Spleen (tissue), 11 donors: Measurements from ENCODE around the gene PDK2. TPM values are rescaled to one million over a fixed set of nuclear protein-coding genes. Genes with fewer than 3 reads are reported as not detected.

ENCODE experiments used
- DNase-seq: peaks from one replicate; pipeline ENCODE4 v3.0.0-alpha.2; 2020
- H3K27ac ChIP-seq, 8 donors: fragments of 200-600 bp; sonication (generic) in 7 of 8; 1 replicate in 4 of 8; 2 replicates in 4 of 8; pipeline versions ENCODE4 v1.5.0 to v1.8.0; 2016 to 2021; ENCODE audit warnings: inconsistent platforms in 4 of 8, mild to moderate bottlenecking in 4 of 8, moderate library complexity in 1 of 8
- H3K27me3 ChIP-seq, 7 donors: fragments of 200-600 bp; sonication (generic) in 6 of 7; replicated peaks in 1 of 7; 1 replicate in 4 of 7; 2 replicates in 3 of 7; pipeline versions ENCODE4 v1.5.0 to v1.8.0; 2016 to 2021; ENCODE audit warnings: inconsistent platforms in 3 of 7, mild to moderate bottlenecking in 1 of 7
- H3K36me3 ChIP-seq, 6 donors: fragments of 200-600 bp; sonication (generic) in 5 of 6; 1 replicate in 4 of 6; 2 replicates in 2 of 6; pipeline versions ENCODE4 v1.5.0 to v1.8.0; 2016 to 2021; ENCODE audit warnings: inconsistent platforms in 2 of 6
- H3K4me1 ChIP-seq, 6 donors: fragments of 200-600 bp; sonication (generic) in 5 of 6; 1 replicate in 3 of 6; 2 replicates in 3 of 6; pipeline versions ENCODE4 v1.5.0 to v1.8.0; 2016 to 2021; ENCODE audit warnings: inconsistent platforms in 3 of 6
- H3K4me3 ChIP-seq, 8 donors: fragments of 200-600 bp; sonication (generic) in 7 of 8; 1 replicate in 4 of 8; 2 replicates in 4 of 8; pipeline versions ENCODE4 v1.5.0 to v1.8.0; 2016 to 2021; ENCODE audit warnings: inconsistent platforms in 4 of 8, mild to moderate bottlenecking in 4 of 8, moderate library complexity in 2 of 8
- H3K9me3 ChIP-seq, 8 donors: fragments of 200-600 bp; sonication (generic) in 7 of 8; 1 replicate in 4 of 8; 2 replicates in 4 of 8; pipeline versions ENCODE4 v1.5.0 to v1.8.0; 2016 to 2021; ENCODE audit warnings: inconsistent platforms in 4 of 8
- CTCF ChIP-seq, 11 experiments: fragments of 200-600 bp in 7 of 11; fragments of 450-650 bp in 4 of 11; sonication (generic) in 4 of 11; IDR thresholded peaks in 8 of 11; conservative IDR thresholded peaks in 3 of 11; 1 replicate in 7 of 11; 2 replicates in 4 of 11; pipeline versions ENCODE4 v1.4.0 to v1.8.0; 2016 to 2021; ENCODE audit warnings: antibody characterized with exemption in 11 of 11, inconsistent platforms in 4 of 11, mild to moderate bottlenecking in 1 of 11
- POLR2A ChIP-seq, 3 donors: fragments of 450-650 bp; IDR thresholded peaks; one replicate each; pipeline ENCODE4 v1.5.1; 2017; ENCODE audit warnings: antibody characterized with exemption in 3 of 3, mild to moderate bottlenecking in 1 of 3
- POLR2AphosphoS5 ChIP-seq, 3 donors: sonication (generic); formaldehyde crosslinking; IDR thresholded peaks; one replicate each; pipeline ENCODE4 v1.5.1; 2017; ENCODE audit warnings: antibody characterized with exemption in 3 of 3
- WGBS, 5 donors: extraction: QIAGEN DNeasy Blood & Tissue Kit in 3 of 5; methylation state at CpG; one replicate each; pipeline versions ENCODE4 v1.1.5 to v1.1.7; 2013 to 2018; 5-methylcytosine and 5-hydroxymethylcytosine counted together
- intact Hi-C: fragments of 100-400 bp; cut with DNase I; formaldehyde crosslinking; loops from one replicate; pipeline ENCODE4 v1.15.0; 2023; ENCODE audit warnings: low total_unique reads
- polyA plus RNA-seq, 3 donors: library from polyadenylated mRNA; stranded (reverse); fragments of 200-250 nt; gene quantifications; one replicate each; pipeline ENCODE4 v1.2.1, GENCODE V29; 2013
- total RNA-seq, 7 donors: library from RNA; depleted of rRNA in 3 of 7; stranded (reverse); fragments of >200 nt in 3 of 7; fragmentation: NEBNext Ultra II Directional in 4 of 7; extraction: Animal tissue kit (Norgen Biotek cat#: 25700) in 4 of 7; gene quantifications; one replicate each; pipeline versions ENCODE4 v1.1.0 to v1.2.1, GENCODE V29; 2016 to 2021
- donor health status: healthy with polysubstance abuse.
- donor health status: DM: no; HTN: no; CAD: no; lungs with moderate emphysema.
- donor health status: DM: no; HTN: no; CAD: no.
- donor health status: Bipolar disorder and iron deficiency.
- donor health status: healthy.
- donor health status: DM: no; HTN: no; CAD: no.
- donor health status: DM: yes; HTN: yes; CAD: no.

PDK2 gene
- total and polyA plus RNA-seq, 10 donors = 8.7 to 41.5 (median 24.3) TPM

GRCh38 chr17:50157891-50158290 is 62.7 kb downstream of the PDK2 start:
- DNase-seq = no peak
- Histone ChIP-seq H3K27ac (peak overlapping the region in 2 of 8 donors; percentile 0 to 41), H3K4me3 (no peak overlapping the region), H3K27me3 (peaks cover 0 to 3% (median 0%) of the 10 kb centered on the region in 7 donors), H3K36me3 (no peaks in the 10 kb centered on the region), H3K4me1 (peaks cover 28 to 66% (median 44%) of the 10 kb centered on the region in 6 donors), H3K9me3 (no peaks in the 10 kb centered on the region)
- intact Hi-C loops = no loop called here
- no peak for TF ChIP-seq POLR2AphosphoS5 (IDR thresholded peaks at IDR 0.05)
- no peak for TF ChIP-seq POLR2A (IDR thresholded peaks at IDR 0.05)
- 52 to 65% (median 59%) methylated on average over 4 of the region's 4 CpGs for WGBS, 5 donors

- Histone ChIP-seq H3K4me3 (peak overlapping the region; percentile 37 to 70 (median 54)), H3K9me3 (no peaks in the 10 kb centered on the region), H3K27me3 (peaks cover 0 to 3% (median 0%) of the 10 kb centered on the region in 7 donors), H3K27ac (peak overlapping the region in 7 of 8 donors; percentile 38 to 71 (median 64)), H3K4me1 (peaks cover 4 to 52% (median 33%) of the 10 kb centered on the region in 6 donors), H3K36me3 (no peaks in the 10 kb centered on the region)
- intact Hi-C loops = no loop called here
- WGBS, 5 donors = 0 to 2% (median 1%) methylated on average over 50 to 53 of the region's 53 CpGs
- TF ChIP-seq CTCF (IDR thresholded peaks at IDR 0.05 in 8 of 11, conservative IDR thresholded peaks at IDR 0.05 in 3 of 11) = peak; percentile 95 to 99 (median 97)
- no peak for TF ChIP-seq POLR2A (IDR thresholded peaks at IDR 0.05)
- peak; percentile 90 to 93 (median 91) for TF ChIP-seq POLR2AphosphoS5 (IDR thresholded peaks at IDR 0.05)
- peak; percentile 99 for DNase-seq
Observed at GRCh38 chr17:50161023-50161910, 66.1 kb downstream of the PDK2 start.

Other genes starting within 250 kb of the PDK2 start
- not detected for gene TAC4, start 247.3 kb upstream of the PDK2 start, total RNA-seq
- gene TAC4, start 247.3 kb upstream of the PDK2 start, polyA plus RNA-seq = not detected
- gene DLX4, start 126.2 kb upstream of the PDK2 start, total RNA-seq = 1 to 10 TPM in 1 of 7 donors, under 1 TPM in 4, not detected in 2; 0.23 to 1.1 (median 0.57) TPM
- under 1 TPM; 0.09 to 0.29 (median 0.22) TPM for gene DLX4, start 126.2 kb upstream of the PDK2 start, polyA plus RNA-seq
- gene DLX3, start 100.1 kb upstream of the PDK2 start, total RNA-seq = not detected
- gene DLX3, start 100.1 kb upstream of the PDK2 start, polyA plus RNA-seq = under 1 TPM in 1 of 3 donors, not detected in 2; 0.02 TPM
- 10 to 100 TPM; 22.7 to 52.3 (median 41.1) TPM for gene ITGA3, start 39.2 kb upstream of the PDK2 start, total RNA-seq
- 10 to 100 TPM in 1 of 3 donors, 1 to 10 TPM in 2; 5.5 to 16.6 (median 8.1) TPM for gene ITGA3, start 39.2 kb upstream of the PDK2 start, polyA plus RNA-seq
- 1 to 10 TPM; 1.2 to 7.5 (median 4.1) TPM for gene SAMD14, start 34.8 kb downstream of the PDK2 start, total RNA-seq
- 1 to 10 TPM; 1.1 to 1.9 (median 1.1) TPM for gene SAMD14, start 34.8 kb downstream of the PDK2 start, polyA plus RNA-seq
- 100 to 1,000 TPM in 4 of 7 donors, 10 to 100 TPM in 3; 54.1 to 136 (median 112) TPM for gene PPP1R9B, start 55.3 kb downstream of the PDK2 start, total RNA-seq
- gene PPP1R9B, start 55.3 kb downstream of the PDK2 start, polyA plus RNA-seq = 100 to 1,000 TPM in 1 of 3 donors, 10 to 100 TPM in 2; 30.0 to 105 (median 40.9) TPM
- 1 to 10 TPM in 6 of 7 donors, not detected in 1; 1.2 to 4.7 (median 2.7) TPM for gene SGCA, start 70.7 kb downstream of the PDK2 start, total RNA-seq
- gene SGCA, start 70.7 kb downstream of the PDK2 start, polyA plus RNA-seq = 1 to 10 TPM; 3.7 to 5.9 (median 5.7) TPM
- gene COL1A1, start 106.3 kb downstream of the PDK2 start, total RNA-seq = 100 to 1,000 TPM in 2 of 7 donors, 10 to 100 TPM in 4, 1 to 10 TPM in 1; 7.4 to 458 (median 65.4) TPM
- gene COL1A1, start 106.3 kb downstream of the PDK2 start, polyA plus RNA-seq = 10 to 100 TPM in 2 of 3 donors, 1 to 10 TPM in 1; 7.1 to 24.0 (median 11.3) TPM
- under 1 TPM in 2 of 7 donors, not detected in 5; 0.44 to 0.49 TPM for gene TMEM92, start 179.1 kb downstream of the PDK2 start, total RNA-seq
- under 1 TPM in 1 of 3 donors, not detected in 2; 0.06 TPM for gene TMEM92, start 179.1 kb downstream of the PDK2 start, polyA plus RNA-seq